Hematopoietic multipotent progenitor cell (in vitro differentiated cells): Measurements from ENCODE around the gene TSPOAP1. TPM values are rescaled to one million over a fixed set of nuclear protein-coding genes. Genes with fewer than 3 reads are reported as not detected.

Experiments
- DNase-seq, 3 donors: peaks; one replicate each; pipeline ENCODE4 v3.0.0-alpha.2; 2011 to 2015; ENCODE audit warnings: low read depth in 2 of 3, low spot score in 2 of 3
- total RNA-seq: library from RNA; depleted of rRNA; stranded (reverse); fragments of >200 nt; gene quantifications from one replicate; pipeline ENCODE4 v1.2.3, GENCODE V29; 2012

Gene TSPOAP1
- total RNA-seq, 1 donor: 16.7 TPM

DNA sequence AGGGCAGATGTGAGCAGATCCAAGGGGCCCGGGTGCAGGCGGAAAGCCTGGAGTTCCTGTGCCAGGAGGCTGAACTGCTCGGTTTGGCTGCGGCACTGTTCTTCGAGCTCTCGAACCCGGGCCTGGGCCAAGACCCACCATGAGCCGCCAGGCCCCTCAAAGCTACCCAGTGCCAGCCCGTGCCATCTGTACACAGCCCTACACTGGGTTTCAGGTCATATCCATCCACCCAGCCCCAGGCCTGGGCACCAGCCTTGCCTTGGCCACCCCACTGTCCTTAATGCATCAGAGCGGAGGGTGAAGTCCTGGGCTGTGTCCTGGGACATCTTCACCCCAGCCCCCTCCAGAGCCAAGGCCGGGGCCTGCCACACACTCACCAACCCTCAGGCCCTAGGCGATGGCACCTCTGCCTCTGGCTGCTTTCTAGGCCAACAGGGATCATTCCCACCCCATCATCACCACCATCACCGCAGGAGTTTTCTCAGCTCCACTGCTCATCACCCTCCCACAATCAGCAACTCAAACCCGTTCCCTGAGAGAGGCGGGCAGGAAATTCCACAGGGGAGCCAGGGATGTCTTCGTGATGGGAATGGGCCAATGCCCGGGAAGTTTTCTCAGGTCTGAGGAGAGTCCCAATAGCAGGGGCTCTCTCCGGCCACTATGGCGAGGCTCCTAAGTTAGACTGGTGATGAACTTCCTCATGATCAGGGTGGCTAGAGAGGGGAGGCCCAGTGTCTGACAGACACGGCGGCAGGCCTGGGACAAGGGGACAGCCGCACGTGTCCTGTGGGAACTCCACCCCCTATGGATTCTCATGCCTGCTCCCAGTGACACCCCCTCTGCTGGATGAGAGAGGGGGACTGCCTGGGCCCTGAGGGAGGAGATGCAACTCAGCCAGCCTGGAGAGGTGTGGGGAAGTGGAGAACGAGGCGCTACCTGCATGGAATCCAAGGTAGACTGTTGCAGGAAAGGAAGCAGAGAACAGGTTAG, 9.1 kb downstream of the TSPOAP1 start:
- DNase-seq: no peak

DNA sequence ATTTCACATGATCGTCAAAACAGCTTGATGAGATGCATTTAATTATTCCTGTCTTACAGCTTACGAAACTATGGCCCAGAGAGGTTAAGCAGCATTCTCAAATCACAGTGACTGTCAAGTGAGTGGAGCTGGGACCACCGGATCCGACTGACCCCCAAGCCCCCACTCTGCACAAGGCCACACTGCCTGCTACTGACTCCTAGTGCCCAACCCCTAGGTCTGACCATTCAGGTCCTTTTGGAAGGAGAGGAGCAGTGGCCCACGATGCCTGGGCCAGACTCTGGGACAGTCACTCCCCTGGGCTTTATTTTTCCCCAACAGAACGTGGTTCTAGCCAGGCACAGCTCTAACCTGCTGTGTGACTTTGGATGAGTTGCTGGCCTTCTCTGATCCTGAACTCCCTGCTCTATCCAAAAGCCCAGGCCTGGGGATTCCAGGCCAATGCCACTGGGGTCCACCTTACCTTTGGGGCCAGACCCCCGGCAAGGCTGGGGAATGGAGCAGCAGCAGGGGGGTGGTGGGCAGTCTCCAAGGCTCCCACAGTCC, 9.9 kb downstream of the TSPOAP1 start:
- DNase-seq: no peak

DNA sequence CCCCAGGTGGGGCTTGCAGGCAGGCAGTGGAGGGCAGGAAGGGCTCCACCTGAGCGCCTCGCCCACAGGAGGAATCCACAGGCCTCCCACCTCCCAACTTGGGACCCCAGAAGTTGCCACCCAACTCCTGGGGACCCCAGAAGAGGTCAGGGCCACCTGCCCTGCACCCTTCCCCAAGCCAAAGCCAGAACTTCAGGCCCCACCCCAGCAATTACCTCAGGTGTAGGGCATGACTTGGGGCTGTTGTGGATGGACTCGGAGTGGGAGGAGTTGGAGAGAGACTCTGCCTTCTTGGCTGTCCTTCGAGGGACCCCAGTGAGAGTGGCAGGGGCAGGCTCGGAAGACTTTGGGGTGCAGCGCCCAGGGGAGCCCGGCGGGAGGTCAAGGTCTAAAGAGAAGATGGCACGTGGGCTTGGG, 10.5 kb downstream of the TSPOAP1 start:
- no peak for DNase-seq

DNA sequence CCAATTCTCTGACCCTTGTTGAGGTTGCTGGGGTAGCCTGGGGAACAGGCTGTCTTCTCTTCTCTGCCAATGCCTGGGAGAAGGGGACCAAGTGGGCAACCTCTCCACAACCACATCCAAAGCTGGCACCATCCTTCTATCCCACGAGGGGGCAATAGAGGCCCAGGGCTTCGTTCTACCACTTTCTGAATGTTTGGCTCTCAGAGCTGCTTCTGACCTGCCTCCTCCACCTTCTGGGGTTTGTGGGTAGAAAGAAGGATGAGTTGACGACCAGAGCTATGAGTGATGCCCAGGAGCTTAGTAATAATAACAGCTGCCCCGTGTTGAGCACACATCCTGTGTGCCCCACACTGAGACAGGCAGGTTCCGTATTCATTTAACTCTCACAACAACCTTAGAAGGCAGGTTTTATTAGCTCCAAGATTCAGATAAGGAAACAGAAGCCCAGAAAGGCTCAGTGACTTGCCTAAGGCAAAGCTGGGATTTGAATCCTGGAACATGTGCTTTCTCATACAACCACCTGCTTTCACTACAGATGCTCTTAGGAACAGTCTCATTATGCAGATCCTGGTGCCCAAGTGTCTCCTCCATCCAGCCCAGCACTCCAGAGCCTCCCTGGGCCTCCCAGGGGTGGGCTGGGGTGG, 11.1 kb downstream of the TSPOAP1 start:
- peak in 2 of 3 donors; percentile 83 to 89 for DNase-seq

DNA sequence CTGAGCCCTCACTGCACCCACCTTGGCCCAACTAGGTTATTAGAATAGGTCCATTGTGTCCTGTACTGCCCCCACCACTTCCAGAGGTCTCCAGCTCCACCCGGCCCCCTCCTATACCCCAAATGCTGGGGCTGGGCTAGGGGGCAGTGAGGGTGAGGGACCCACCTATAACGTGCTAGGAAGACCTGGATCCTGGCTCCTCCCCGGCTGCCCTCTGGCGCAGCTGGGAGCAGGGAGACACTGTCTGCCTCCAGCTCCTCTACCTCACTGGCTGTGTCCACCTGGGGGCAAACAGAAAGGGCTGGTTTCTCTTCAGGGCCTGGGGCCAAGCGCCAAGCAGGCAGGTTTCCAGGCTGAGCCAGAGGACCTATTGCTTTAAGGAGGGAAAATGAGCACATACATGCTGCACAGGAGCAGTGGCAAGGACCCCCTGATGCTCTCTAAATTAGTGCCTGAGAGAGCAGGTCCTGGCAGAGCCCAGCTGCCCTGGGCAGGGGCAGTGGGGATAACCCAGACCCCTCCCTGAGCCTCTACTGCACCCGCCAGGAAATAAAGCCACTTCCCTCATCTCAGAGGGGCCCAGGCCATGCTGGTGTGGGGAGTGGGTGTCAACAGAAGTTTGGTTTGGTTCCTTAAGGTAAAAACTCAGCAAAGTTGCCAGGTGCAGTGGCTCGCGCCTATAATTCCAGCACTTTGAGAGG, 12.2 kb downstream of the TSPOAP1 start:
- DNase-seq: no peak

DNA sequence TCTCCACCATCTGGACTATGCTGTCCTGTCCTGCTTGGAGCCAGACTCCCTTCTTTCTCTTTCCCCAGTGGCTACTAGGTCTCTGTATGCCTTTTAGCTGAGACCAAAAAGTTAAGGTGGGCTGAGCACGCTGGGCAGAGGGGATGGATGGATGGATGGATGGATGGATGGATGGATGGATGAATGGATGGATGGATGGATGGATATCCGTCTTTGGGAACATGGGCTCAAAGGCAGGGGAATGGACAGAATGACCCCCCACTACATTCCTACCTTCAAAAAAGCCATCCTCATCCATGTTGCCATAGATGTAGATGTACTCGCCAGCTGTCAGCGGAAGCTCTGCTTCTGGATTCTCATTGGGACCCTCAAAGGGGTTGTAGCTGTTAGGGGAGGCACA, 12.8 kb downstream of the TSPOAP1 start:
- DNase-seq: no peak

DNA sequence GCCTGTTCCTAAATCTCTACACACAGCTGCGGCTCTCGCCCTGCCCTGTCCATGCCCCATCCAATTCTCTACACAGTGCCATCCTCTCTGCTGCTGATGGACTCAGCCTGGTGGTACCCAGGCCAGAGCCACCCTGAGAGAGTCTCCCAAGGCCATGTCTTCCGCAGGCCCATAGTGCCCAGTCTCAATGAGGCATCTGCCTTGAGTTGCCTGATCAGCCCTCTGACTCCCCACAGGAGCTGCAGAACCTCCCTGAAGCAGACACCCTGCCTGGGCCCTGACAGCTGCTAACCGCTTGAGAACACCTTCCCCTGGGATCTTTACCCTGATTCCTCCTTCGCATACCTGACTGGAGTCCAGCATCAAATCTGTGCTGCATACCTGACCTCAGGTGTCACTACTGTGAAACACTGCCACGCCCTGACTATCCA, 13.3 kb downstream of the TSPOAP1 start:
- no peak for DNase-seq

DNA sequence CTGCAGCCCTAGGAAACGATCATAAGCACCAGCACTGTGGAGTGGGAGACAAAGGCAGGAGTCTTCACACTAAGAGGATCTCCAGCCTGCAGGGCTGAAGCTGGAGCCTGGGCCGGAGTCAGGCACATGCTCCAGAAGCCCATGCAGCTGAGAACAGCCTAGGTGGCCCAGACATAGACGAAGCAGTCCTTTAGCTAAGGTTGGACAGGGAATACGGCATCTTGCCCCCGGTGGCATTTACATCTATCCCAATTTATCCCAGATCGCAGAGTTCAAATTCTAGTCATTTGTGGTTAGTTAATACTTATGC, 13.9 kb downstream of the TSPOAP1 start:
- no peak for DNase-seq

DNA sequence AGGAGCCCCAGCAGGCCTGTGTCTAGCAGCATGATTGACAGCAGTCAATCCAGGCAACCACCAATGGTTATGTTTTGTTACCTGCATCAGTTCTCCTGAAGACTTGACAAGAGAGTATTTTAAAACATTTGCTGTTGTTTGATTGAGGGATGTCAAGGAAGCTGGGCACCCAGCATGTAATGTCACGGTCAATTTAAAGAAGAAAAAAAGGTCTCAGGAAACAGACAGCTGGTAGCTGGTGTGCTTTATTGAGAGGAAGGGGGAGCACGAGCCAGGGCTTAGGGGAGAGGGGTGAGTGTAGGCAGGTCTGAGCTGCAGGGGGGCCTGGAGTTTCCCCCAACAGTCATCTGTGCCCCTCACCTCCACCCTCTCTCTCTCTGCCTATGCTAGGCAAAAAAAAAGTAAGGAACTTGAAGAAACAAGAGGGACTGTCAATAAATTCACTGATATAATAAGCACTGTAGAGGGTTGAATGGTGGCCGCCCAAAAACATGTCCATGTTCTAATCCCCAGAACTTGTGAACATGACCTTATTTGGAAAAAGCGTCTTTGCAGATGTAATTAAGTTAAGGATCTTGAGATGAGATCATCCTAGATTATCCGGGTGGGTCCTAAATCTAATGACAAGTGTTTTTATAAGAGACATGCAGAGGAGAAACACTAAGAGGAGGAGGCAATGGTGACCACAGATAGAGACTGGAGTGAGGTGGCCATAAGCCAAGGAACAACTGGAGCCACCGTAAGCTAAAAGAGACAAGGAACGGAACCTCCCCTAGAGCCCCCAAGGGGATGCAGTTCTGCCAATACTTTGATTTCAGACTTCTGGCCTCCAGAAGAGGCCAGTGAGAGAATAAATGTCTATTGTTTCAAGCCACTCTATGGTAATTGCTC, 14.5 kb downstream of the TSPOAP1 start:
- no peak for DNase-seq

DNA sequence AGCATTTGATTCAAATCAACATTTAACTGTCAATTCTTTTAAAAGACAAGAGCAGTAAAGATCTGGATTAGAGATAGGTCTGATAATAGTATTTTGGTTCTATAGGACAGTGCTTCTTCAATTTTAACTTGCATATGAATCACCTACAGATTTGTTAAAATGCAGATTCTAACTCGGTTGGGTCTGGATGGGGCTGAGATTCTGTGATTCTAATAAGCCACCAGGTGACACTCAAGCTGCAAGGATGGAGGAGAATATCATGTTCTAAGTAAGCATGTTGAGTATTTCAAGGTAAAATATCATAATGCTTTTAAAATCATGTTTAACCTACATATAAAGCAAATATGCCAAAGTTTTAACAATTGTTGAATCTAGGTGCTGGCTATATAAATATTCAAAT, 15.8 kb downstream of the TSPOAP1 start:
- no peak for DNase-seq

DNA sequence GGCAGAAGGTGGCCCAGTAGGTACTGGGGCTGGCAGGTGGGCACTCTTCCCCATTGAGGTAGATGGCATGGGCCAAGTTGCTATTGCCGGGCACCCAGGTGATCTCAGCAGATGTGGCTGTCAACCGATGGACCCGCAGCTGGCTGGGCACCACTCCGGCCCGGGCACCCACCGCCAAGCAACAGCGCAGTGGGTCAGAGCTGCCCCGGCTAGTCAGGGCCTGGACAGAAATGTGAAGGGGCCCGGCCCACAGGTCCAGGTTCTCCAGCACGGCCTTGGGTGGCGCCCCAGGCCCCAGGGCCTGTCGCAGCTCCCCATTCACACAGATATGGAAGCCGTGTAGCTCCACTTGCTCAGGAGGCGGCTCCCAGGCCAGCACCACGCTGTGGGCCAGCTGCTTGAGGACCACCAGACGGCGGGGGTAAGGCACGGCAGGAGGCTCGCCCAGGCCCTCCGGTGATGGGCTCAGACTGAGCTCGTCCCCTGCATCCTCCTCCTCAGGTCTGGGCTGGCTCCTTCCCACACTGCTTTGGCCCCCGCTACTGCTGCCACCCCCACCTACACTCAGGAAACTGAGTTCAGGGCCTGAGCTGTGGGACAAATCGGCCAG, 16.5 kb downstream of the TSPOAP1 start:
- no peak for DNase-seq

DNA sequence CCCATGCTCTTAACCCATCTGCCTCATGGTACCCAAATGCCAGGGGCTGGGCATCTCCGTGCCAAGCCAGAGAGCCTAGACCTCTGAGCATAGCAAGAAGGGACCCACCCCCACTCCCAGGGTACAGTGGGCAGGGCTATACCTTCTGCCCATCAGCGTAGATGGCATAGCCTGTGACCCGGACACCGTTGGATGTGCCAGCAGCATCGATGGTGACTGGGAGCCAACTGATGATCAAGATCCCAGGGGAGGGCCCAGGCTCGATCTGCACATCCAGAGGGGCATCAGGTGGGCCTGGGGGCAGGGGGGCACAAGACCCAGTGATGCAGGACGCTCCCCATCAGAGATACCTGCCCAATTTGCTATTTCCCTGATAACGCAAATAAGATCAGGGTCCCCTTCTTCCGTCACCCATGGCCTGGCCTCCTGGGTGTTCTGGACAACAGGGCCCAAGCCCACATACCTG, 17.1 kb downstream of the TSPOAP1 start:
- DNase-seq: no peak

DNA sequence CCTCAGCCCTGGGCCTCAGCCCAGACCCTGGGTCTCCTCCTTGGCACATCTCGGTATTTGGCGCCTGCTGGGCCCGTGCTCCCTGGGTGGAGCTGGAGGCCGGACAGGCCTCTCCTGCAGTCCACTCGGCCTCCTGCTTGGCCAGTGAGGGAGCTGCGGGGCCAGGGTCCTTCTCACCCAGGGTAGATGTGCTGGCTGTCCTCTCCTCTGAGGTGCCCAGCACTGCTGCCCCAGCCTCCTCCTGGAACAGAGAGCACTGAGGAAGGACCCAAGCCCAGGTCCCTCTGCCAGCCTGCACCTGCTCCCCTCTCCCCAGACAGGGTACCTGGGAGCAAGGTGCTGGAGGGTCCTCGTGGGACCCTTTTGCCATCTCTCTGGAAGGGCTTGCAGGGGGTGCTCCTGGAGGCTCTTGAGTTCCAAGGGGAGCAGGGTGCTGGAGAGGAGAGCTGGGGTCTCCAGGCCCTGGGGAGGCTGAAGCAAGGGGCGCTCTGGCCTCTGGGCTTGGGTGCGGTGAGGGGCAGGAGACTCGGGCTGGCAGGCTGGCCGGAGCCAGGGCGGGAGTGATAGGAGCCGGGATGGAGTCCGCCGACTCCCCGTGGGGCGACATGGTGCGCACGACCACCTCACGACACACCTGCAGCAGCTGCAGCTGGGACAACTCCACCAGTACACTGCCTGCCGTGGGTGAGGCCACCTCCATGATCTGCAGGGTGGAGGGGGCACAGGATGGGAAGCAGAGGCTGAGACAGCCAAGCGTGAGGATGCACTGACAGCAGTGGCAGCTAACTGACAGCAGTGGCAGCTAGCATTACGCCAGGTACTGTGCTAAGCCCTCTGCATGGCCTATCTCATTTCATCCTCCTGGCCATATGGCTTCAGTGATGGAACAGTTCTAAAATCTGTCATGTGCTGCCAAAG, 17.8 kb downstream of the TSPOAP1 start:
- DNase-seq: no peak

DNA sequence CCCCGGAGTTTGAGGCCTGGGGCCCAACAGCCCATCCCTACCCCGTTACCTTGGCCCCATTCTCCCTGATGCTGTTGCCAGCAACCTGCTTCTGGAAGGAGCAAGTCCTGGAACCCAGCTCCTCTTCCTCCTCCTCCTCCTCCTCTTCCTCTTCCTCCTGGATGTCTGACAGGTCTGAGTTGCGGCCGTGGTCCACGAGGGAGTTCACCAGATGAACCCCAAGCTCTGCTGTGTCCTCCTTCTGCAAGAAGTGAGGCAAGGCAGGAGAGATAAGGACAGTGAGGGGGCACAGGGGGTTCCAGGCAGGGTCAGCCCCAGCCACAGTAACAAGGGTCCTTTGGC, 18.7 kb downstream of the TSPOAP1 start:
- DNase-seq: no peak

DNA sequence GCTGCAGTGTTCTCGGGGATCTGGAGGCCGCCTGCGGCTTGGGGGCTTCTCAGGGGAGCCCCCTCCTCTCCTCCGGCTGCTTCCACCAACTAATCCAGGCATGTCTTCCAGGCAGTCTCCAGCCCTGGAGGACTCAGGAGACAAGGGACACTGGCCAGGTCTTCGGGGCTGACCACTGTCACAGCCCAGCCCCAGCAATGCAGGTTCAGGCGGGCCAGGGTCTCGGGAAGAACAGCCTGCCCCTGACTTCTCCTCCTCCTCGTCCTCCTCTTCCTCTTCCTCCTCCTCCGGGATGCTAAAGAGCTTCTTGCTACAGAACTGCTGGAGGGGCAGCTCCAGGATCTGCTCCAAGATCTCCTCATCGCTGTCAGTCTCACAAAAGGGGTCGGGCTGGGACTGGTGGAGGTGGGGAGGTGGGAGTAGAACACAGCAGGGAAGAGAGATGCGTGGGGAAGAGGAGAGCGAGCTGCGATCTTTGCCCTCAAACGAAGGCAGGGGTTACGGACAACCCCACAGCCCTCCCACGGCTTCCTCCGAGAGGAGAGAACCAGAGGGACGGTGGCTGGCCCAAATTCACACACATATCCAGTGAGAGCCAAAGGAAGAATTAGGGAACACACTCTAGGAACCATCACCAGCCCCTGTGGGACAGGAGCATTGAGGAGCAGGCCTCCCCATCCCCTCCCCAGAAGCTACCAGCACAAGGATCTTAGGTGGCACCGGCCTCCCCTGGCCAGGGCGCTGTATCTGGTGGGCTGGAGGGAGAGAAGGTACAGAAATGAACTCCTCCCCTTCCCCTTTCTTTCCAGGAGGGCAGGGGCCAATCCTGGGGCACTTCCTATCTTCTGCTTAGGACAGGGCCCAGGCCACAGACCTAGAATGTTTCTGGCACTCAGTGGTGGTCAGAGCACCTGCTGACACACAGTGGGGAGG, 19.3 kb downstream of the TSPOAP1 start:
- no peak for DNase-seq

DNA sequence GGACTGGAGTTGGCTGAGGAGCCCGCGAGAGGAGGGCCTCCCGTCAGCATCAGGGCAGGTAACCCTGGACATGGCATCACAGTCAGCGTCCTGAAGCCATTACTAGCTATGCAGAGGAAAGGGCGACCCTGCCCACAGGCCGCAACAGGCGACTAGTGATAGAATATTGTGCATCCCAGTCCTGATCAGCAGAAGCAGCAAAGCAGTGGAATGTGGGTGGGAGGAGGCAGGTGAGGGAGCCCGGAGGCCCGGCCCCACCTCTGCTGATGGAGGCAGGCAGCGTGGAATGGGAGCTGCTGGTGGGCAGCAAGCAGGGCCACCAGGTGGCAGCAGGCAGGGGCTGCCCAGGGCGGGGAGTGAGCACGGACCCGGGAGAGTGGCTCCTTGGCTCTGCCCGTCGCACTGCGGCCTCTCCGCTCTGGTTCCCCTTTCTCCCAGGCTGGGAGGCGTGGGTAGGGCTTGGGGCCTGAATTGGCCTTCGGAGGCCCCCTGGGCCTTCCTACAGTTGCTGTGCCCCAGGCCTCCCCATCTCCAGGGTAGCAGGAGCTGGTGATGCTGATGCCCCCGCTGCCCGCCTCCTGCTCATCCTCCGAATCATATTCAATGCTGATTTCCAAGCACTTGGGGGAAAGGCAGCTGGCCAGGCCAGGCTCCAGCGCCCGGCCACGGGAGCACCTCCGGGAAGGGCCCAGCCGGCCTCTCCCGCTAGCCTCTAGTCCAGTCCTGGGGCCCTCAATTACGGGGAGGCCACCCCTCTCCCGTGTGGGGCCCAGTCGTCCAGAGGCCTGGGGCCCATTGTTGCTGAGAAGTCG, 20.2 kb downstream of the TSPOAP1 start:
- DNase-seq: no peak
